HepG2 (cell line): ENCODE data around the gene PNLIPRP1. TPM values are rescaled to one million over a fixed set of nuclear protein-coding genes. Genes with fewer than 3 reads are reported as not detected.

Experiments
- ATAC-seq: fragments of 200-7000 bp; cut with Tn5 transposase; 3 replicates; pipeline ENCODE4 v1.9.1; 2020; ENCODE audit warnings: mild to moderate bottlenecking, moderate library complexity
- BruUV-seq: library from RNA; stranded (reverse); fragments of 400-500 nt; replicated peaks from 2 replicates; lab custom pipeline; 2021; lab: Mats Ljungman, UMichigan
- CTCF ChIA-PET: fragments of 300-600 bp; formaldehyde crosslinking; extraction: SDS; loops from one replicate; lab custom pipeline; 2021; ENCODE audit warnings: low total read pairs, inconsistent platforms, low intra/inter-chr PET ratio; lab: Yijun Ruan, JAX
- POLR2A ChIA-PET: fragments of 350-600 bp; sonication (Branson Sonifier 250); formaldehyde crosslinking; loops from one replicate; lab custom pipeline; 2020; ENCODE audit warnings: antibody characterized with exemption, inconsistent platforms; lab: Yijun Ruan, JAX
- DNase-seq: peaks from one replicate; pipeline ENCODE4 v3.0.0-alpha.2; 2015; ENCODE audit warnings: low spot score
- FAIRE-seq: peaks from 3 replicates; lab custom pipeline; 2011; peaks lifted over from hg19 to GRCh38; lab: Jason Lieb, UNC
- H2AFZ ChIP-seq: one replicate; pipeline ENCODE4 v1.6.1; 2011; ENCODE audit warnings: low read length, inconsistent platforms
- H3K27ac ChIP-seq: fragments of 300-600 bp; 3 replicates; pipeline ENCODE4 v1.8.0; 2011; ENCODE audit warnings: mixed run types, mild to moderate bottlenecking, mixed read lengths, low read length, inconsistent platforms; ENCODE audit not compliant: insufficient read depth; ENCODE audit errors: extremely low read length
- H3K27me3 ChIP-seq, 2 experiments: fragments of 200-600 bp in 1 of 2; 2 replicates in 1 of 2; 3 replicates in 1 of 2; pipeline versions ENCODE4 v1.6.0 to v1.8.0; 2011; ENCODE audit warnings: low read length in 2 of 2, mild to moderate bottlenecking in 2 of 2, moderate library complexity in 2 of 2, inconsistent platforms in 1 of 2; ENCODE audit not compliant: insufficient read depth in 2 of 2, control insufficient read depth in 1 of 2
- H3K36me3 ChIP-seq, 2 experiments: fragments of 200-600 bp in 1 of 2; replicated peaks in 1 of 2; 2 replicates in 1 of 2; 3 replicates in 1 of 2; pipeline versions ENCODE4 v1.5.1 to v1.8.0; 2011; ENCODE audit warnings: low read length in 2 of 2, inconsistent platforms in 1 of 2; ENCODE audit not compliant: insufficient read depth in 2 of 2, control insufficient read depth in 1 of 2
- H3K4me1 ChIP-seq: 2 replicates; pipeline ENCODE4 v1.5.1; 2012; ENCODE audit warnings: low read length, inconsistent platforms; ENCODE audit not compliant: insufficient read depth
- H3K4me2 ChIP-seq: 2 replicates; pipeline ENCODE4 v1.6.0; 2011; ENCODE audit warnings: low read depth, low read length, inconsistent platforms
- H3K4me3 ChIP-seq, 3 experiments: fragments of 200-600 bp in 1 of 3; sonication (generic), shearing (Covaris generic) in 1 of 3; replicated peaks in 1 of 3; 2 replicates each; pipeline ENCODE4 v1.5.1; 2011 to 2016; ENCODE audit warnings: low read length in 3 of 3, inconsistent platforms in 2 of 3, low read depth in 2 of 3, mild to moderate bottlenecking in 2 of 3, control low read depth in 1 of 3, mixed read lengths in 1 of 3; ENCODE audit not compliant: insufficient read depth in 1 of 3
- H3K79me2 ChIP-seq: one replicate; pipeline ENCODE4 v1.6.1; 2011; ENCODE audit warnings: low read length, inconsistent platforms; ENCODE audit not compliant: insufficient read depth
- H3K9ac ChIP-seq: 2 replicates; pipeline ENCODE4 v1.6.0; 2011; ENCODE audit warnings: mild to moderate bottlenecking, low read depth, low read length, inconsistent platforms; ENCODE audit not compliant: insufficient read depth
- H3K9me3 ChIP-seq: 2 replicates; pipeline ENCODE4 v1.5.1; 2012; ENCODE audit warnings: mild to moderate bottlenecking, low read length
- H4K20me1 ChIP-seq: 2 replicates; pipeline ENCODE4 v1.6.0; 2011; ENCODE audit warnings: inconsistent platforms, mild to moderate bottlenecking, low read length, moderate library complexity; ENCODE audit not compliant: insufficient read depth
- DRAP1 ChIP-seq: IDR thresholded peaks from 2 replicates; pipeline ENCODE4 v1.6.1; 2016; ENCODE audit warnings: missing genetic modification reagents, missing compliant biosample characterization
- JUN ChIP-seq: sonication (generic); formaldehyde crosslinking; IDR thresholded peaks from 2 replicates; pipeline ENCODE4 v1.4.0; 2020; ENCODE audit warnings: mild to moderate bottlenecking, missing genetic modification reagents
- KAT8 ChIP-seq: IDR thresholded peaks from 2 replicates; pipeline ENCODE4 v1.6.1; 2016; ENCODE audit warnings: missing genetic modification reagents, missing compliant biosample characterization
- MAF1 ChIP-seq: sonication (generic); formaldehyde crosslinking; IDR thresholded peaks from 2 replicates; pipeline ENCODE4 v1.5.0; 2020; ENCODE audit warnings: missing genetic modification reagents, borderline replicate concordance
- POGZ ChIP-seq: sonication (generic); formaldehyde crosslinking; IDR thresholded peaks from 2 replicates; pipeline ENCODE4 v1.4.0; 2020; ENCODE audit warnings: mild to moderate bottlenecking, missing genetic modification reagents
- SOX5 ChIP-seq: IDR thresholded peaks from 2 replicates; pipeline ENCODE4 v1.6.1; 2016; ENCODE audit warnings: borderline replicate concordance
- U2AF1 ChIP-seq: fragments of 200-400 bp; formaldehyde crosslinking; optimal IDR thresholded peaks from 2 replicates; pipeline ENCODE3; 2017; ENCODE audit warnings: mild to moderate bottlenecking, low read depth, low read length
- ZFP82 ChIP-seq: sonication (generic); formaldehyde crosslinking; IDR thresholded peaks from 2 replicates; pipeline ENCODE4 v1.5.1; 2020; ENCODE audit warnings: mild to moderate bottlenecking, missing genetic modification reagents, borderline replicate concordance
- ZKSCAN1 ChIP-seq: fragments of 150-350 bp; IDR thresholded peaks from 2 replicates; pipeline ENCODE4 v1.6.1; 2014; ENCODE audit warnings: low read length
- ZNF563 ChIP-seq: sonication (generic); formaldehyde crosslinking; IDR thresholded peaks from 2 replicates; pipeline ENCODE4 v1.8.0; 2022; ENCODE audit warnings: mild to moderate bottlenecking, moderate library complexity, missing genetic modification reagents
- ZNF570 ChIP-seq: sonication (generic); formaldehyde crosslinking; IDR thresholded peaks from 2 replicates; pipeline ENCODE4 v1.4.0; 2020; ENCODE audit warnings: mild to moderate bottlenecking, missing genetic modification reagents, borderline replicate concordance
- ZNF652 ChIP-seq: IDR thresholded peaks from 2 replicates; pipeline ENCODE4 v1.6.1; 2016; ENCODE audit warnings: low read depth, borderline replicate concordance
- WGBS: methylation state at CpG from one replicate; pipeline ENCODE4 v1.1.6; 2017; ENCODE audit warnings: low lambda C conversion rate; 5-methylcytosine and 5-hydroxymethylcytosine counted together
- in situ Hi-C: cut with HindIII; loops from 2 replicates; pipeline ENCODE4 v1.10.0; 2017; ENCODE audit warnings: low pct_unique_long_range_greater_than_20kb; ENCODE audit not compliant: extremely low pct_ligation_motif_present
- intact Hi-C: fragments of 100-400 bp; cut with micrococcal nuclease; formaldehyde crosslinking; loops from one replicate; pipeline ENCODE4 v1.10.0; 2022; ENCODE audit not compliant: unreplicated experiment
- polyA plus RNA-seq, 8 experiments: library from polyadenylated mRNA; depleted of rRNA in 3 of 8; stranded (reverse) in 7 of 8; unstranded in 1 of 8; fragments of >200 nt; fragmentation: Illumina TruSeq in 4 of 8; extraction: Trizol in 4 of 8; gene quantifications; 2 replicates each; pipeline versions ENCODE4 v1.2.1 to v1.2.3, GENCODE V29; 2011 to 2016; ENCODE audit warnings: low read depth in 4 of 8, missing spikeins in 1 of 8, mixed read lengths in 1 of 8; ENCODE audit not compliant: insufficient read depth in 1 of 8
- total RNA-seq, 5 experiments: library from RNA; depleted of rRNA; stranded (reverse); fragments of >200 nt; fragmentation: Illumina TruSeq; extraction: Trizol; gene quantifications; 2 replicates each; pipeline ENCODE4 v1.2.3, GENCODE V29; 2016; ENCODE audit warnings: low read depth in 1 of 5

The PNLIPRP1 gene
- total and polyA plus RNA-seq, 2 of the 13 experiments (the other 11 are each of a cell fraction or from before 2014, with no cell fraction given): not detected

GRCh38 chr10:116646502-116646901 lies 55.7 kb downstream of the PNLIPRP1 start (continued):
- no peak for TF ChIP-seq U2AF1

GRCh38 chr10:116648903-116649302 lies 58.1 kb downstream of the PNLIPRP1 start:
- ATAC-seq (no peak), DNase-seq (no peak), FAIRE-seq (no peak)
- WGBS: 30% methylated on average over 8 of the region's 8 CpGs
- no peak overlapping the region for H3K4me2 ChIP-seq
- H2AFZ ChIP-seq: no peak overlapping the region
- no peaks in the 10 kb centered on the region for H3K9me3 ChIP-seq
- intact Hi-C loops (no loop called here), in situ Hi-C loops (no loop called here)
- no peaks in the 10 kb centered on the region for H4K20me1 ChIP-seq
- CTCF ChIA-PET: no interaction called here
- H3K79me2 ChIP-seq: no peaks in the 10 kb centered on the region
- BruUV-seq: no TSS peak
- no peak overlapping the region for H3K27ac ChIP-seq
- H3K36me3 ChIP-seq: no peaks in the 10 kb centered on the region
- TF ChIP-seq SOX5 (no peak), ZNF570 (no peak), ZNF652 (CRISPR knock-in tag) (no peak), DRAP1 (no peak), ZKSCAN1 (no peak), ZFP82 (no peak), ZNF563 (CRISPR knock-in tag) (no peak), JUN (CRISPR knock-in tag) (no peak), POGZ (CRISPR knock-in tag) (no peak), KAT8 (no peak), MAF1 (CRISPR knock-in tag) (no peak)
- no peaks in the 10 kb centered on the region for H3K4me1 ChIP-seq
- H3K9ac ChIP-seq: no peak overlapping the region
- POLR2A ChIA-PET: no interaction called here
- H3K4me3 ChIP-seq: no peak overlapping the region
- H3K27me3 ChIP-seq: no peaks in the 10 kb centered on the region
